HepG2 (cell line): Measurements from ENCODE around the gene CCDC196. TPM values are rescaled to one million over a fixed set of nuclear protein-coding genes. Genes with fewer than 3 reads are reported as not detected.
A peak's percentile ranks its signal among the peaks of the same experiment; 100 is the strongest.

Source experiments
- CTCF ChIP-seq: sonication (generic); formaldehyde crosslinking; IDR thresholded peaks from 2 replicates; pipeline ENCODE4 v1.5.0; 2020; ENCODE audit warnings: mild to moderate bottlenecking, missing genetic modification reagents, moderate library complexity
- ERF ChIP-seq: IDR thresholded peaks from 2 replicates; pipeline ENCODE4 v1.6.1; 2018; ENCODE audit warnings: missing biosample characterization, missing genetic modification reagents
- GMEB2 ChIP-seq: IDR thresholded peaks from 2 replicates; pipeline ENCODE4 v1.6.1; 2016; ENCODE audit warnings: missing biosample characterization, missing genetic modification reagents, low read depth
- GPN1 ChIP-seq: sonication (generic); formaldehyde crosslinking; IDR thresholded peaks from 2 replicates; pipeline ENCODE4 v1.5.1; 2020; ENCODE audit warnings: missing genetic modification reagents, borderline replicate concordance
- KAT8 ChIP-seq: IDR thresholded peaks from 2 replicates; pipeline ENCODE4 v1.6.1; 2016; ENCODE audit warnings: missing genetic modification reagents, missing compliant biosample characterization
- KDM4B ChIP-seq: sonication (generic); formaldehyde crosslinking; IDR thresholded peaks from 2 replicates; pipeline ENCODE4 v1.4.0; 2020; ENCODE audit warnings: missing genetic modification reagents
- MZF1 ChIP-seq: sonication (generic); formaldehyde crosslinking; IDR thresholded peaks from 2 replicates; pipeline ENCODE4 v1.8.1; 2023; ENCODE audit warnings: mild to moderate bottlenecking, missing genetic modification reagents, borderline replicate concordance
- NAIF1 ChIP-seq: sonication (generic); formaldehyde crosslinking; IDR thresholded peaks from 2 replicates; pipeline ENCODE4 v1.5.0; 2020; ENCODE audit warnings: mild to moderate bottlenecking, missing genetic modification reagents, borderline replicate concordance
- PAF1 ChIP-seq: IDR thresholded peaks from 2 replicates; pipeline ENCODE4 v1.6.1; 2016; ENCODE audit warnings: missing genetic modification reagents, missing compliant biosample characterization
- PAX8 ChIP-seq: sonication (generic); formaldehyde crosslinking; IDR thresholded peaks from 2 replicates; pipeline ENCODE4 v1.8.0; 2022; ENCODE audit warnings: mild to moderate bottlenecking, missing genetic modification reagents, borderline replicate concordance
- PHF21A ChIP-seq: sonication (generic); formaldehyde crosslinking; IDR thresholded peaks from 2 replicates; pipeline ENCODE4 v1.5.0; 2020; ENCODE audit warnings: mild to moderate bottlenecking, missing genetic modification reagents
- SATB2 ChIP-seq: sonication (generic); formaldehyde crosslinking; IDR thresholded peaks from 2 replicates; pipeline ENCODE4 v1.5.0; 2020; ENCODE audit warnings: missing genetic modification reagents
- SOX13 ChIP-seq, 3 experiments: fragments of 450-650 bp in 1 of 3; sonication (generic) in 1 of 3; formaldehyde crosslinking in 1 of 3; IDR thresholded peaks in 2 of 3; conservative IDR thresholded peaks in 1 of 3; 2 replicates each; pipeline versions ENCODE4 v1.5.0 to v1.6.1; 2016 to 2020; ENCODE audit warnings: antibody characterized with exemption in 1 of 3, mild to moderate bottlenecking in 1 of 3, missing compliant biosample characterization in 1 of 3, missing genetic modification reagents in 1 of 3, moderate library complexity in 1 of 3
- TBL1XR1 ChIP-seq: fragments of 150-350 bp; IDR thresholded peaks from 2 replicates; pipeline ENCODE4 v1.6.1; 2014; ENCODE audit warnings: borderline replicate concordance, low read length; ENCODE audit not compliant: partially characterized antibody
- TBX2 ChIP-seq: sonication (generic); formaldehyde crosslinking; IDR thresholded peaks from 2 replicates; pipeline ENCODE4 v1.5.0; 2020; ENCODE audit warnings: missing genetic modification reagents, mild to moderate bottlenecking, borderline replicate concordance
- ZBTB20 ChIP-seq: sonication (generic); formaldehyde crosslinking; IDR thresholded peaks from 2 replicates; pipeline ENCODE4 v1.8.1; 2023; ENCODE audit warnings: missing genetic modification reagents, low read depth, mild to moderate bottlenecking, borderline replicate concordance
- ZBTB25 ChIP-seq: IDR thresholded peaks from 2 replicates; pipeline ENCODE4 v1.6.1; 2018; ENCODE audit warnings: missing genetic modification reagents
- ZFP82 ChIP-seq: sonication (generic); formaldehyde crosslinking; IDR thresholded peaks from 2 replicates; pipeline ENCODE4 v1.5.1; 2020; ENCODE audit warnings: mild to moderate bottlenecking, missing genetic modification reagents, borderline replicate concordance
- ZNF251 ChIP-seq: sonication (generic); formaldehyde crosslinking; IDR thresholded peaks from 2 replicates; pipeline ENCODE4 v1.9.0; 2021; ENCODE audit warnings: mild to moderate bottlenecking, missing genetic modification reagents
- ZNF260 ChIP-seq: sonication (generic); formaldehyde crosslinking; IDR thresholded peaks from 2 replicates; pipeline ENCODE4 v1.4.0; 2020; ENCODE audit warnings: missing genetic modification reagents, low read depth, mild to moderate bottlenecking, borderline replicate concordance
- ZNF432 ChIP-seq: sonication (generic); formaldehyde crosslinking; IDR thresholded peaks from 2 replicates; pipeline ENCODE4 v1.5.0; 2020; ENCODE audit warnings: missing genetic modification reagents, mild to moderate bottlenecking, borderline replicate concordance
- ZNF510 ChIP-seq: sonication (generic); formaldehyde crosslinking; IDR thresholded peaks from 2 replicates; pipeline ENCODE4 v1.4.0; 2020; ENCODE audit warnings: low read depth, mild to moderate bottlenecking, missing genetic modification reagents
- ZNF713 ChIP-seq: sonication (generic); formaldehyde crosslinking; IDR thresholded peaks from 2 replicates; pipeline ENCODE4 v1.4.0; 2020; ENCODE audit warnings: mild to moderate bottlenecking, missing genetic modification reagents
- ZNF766 ChIP-seq: sonication (generic); formaldehyde crosslinking; IDR thresholded peaks from 2 replicates; pipeline ENCODE4 v1.5.0; 2020; ENCODE audit warnings: missing genetic modification reagents, borderline replicate concordance
- ZNF883 ChIP-seq: sonication (generic); formaldehyde crosslinking; IDR thresholded peaks from 2 replicates; pipeline ENCODE4 v1.5.1; 2020; ENCODE audit warnings: mild to moderate bottlenecking, missing genetic modification reagents; ENCODE audit errors: not compliant biosample characterization
- polyA plus RNA-seq, 8 experiments: library from polyadenylated mRNA; depleted of rRNA in 3 of 8; stranded (reverse) in 7 of 8; unstranded in 1 of 8; fragments of >200 nt; fragmentation: Illumina TruSeq in 4 of 8; extraction: Trizol in 4 of 8; gene quantifications; 2 replicates each; pipeline versions ENCODE4 v1.2.1 to v1.2.3, GENCODE V29; 2011 to 2016; ENCODE audit warnings: low read depth in 4 of 8, missing spikeins in 1 of 8, mixed read lengths in 1 of 8; ENCODE audit not compliant: insufficient read depth in 1 of 8
- total RNA-seq, 5 experiments: library from RNA; depleted of rRNA; stranded (reverse); fragments of >200 nt; fragmentation: Illumina TruSeq; extraction: Trizol; gene quantifications; 2 replicates each; pipeline ENCODE4 v1.2.3, GENCODE V29; 2016; ENCODE audit warnings: low read depth in 1 of 5

The CCDC196 gene
- total and polyA plus RNA-seq, 2 of the 13 experiments (the other 11 are each of a cell fraction or from before 2014, with no cell fraction given), result not detected

- TF ChIP-seq CTCF (CRISPR knock-in tag) (peak; percentile 52), KAT8 (CRISPR knock-in tag) (peak; percentile 47), ZNF766 (no peak; the same call in 1 of the 2 replicates), GPN1 (CRISPR knock-in tag) (no peak; the same call in 1 of the 2 replicates), MZF1 (CRISPR knock-in tag) (no peak), NAIF1 (no peak), SATB2 (CRISPR knock-in tag) (no peak), ERF (peak; percentile 90), TBX2 (CRISPR knock-in tag) (peak; percentile 97), PAF1 (CRISPR knock-in tag) (no peak), KDM4B (CRISPR knock-in tag) (peak; percentile 67; the same call in 1 of the 2 replicates), ZNF260 (CRISPR knock-in tag) (no peak), TBL1XR1 (no peak), ZNF510 (CRISPR knock-in tag) (no peak), ZNF251 (CRISPR knock-in tag) (no peak), PAX8 (no peak), ZNF883 (CRISPR knock-in tag) (peak; percentile 16), GMEB2 (peak; percentile 62; the same call in 1 of the 2 replicates), PHF21A (CRISPR knock-in tag) (peak; percentile 91), ZNF432 (no peak), ZNF713 (CRISPR knock-in tag) (no peak; the same call in 1 of the 2 replicates), ZBTB25 (CRISPR knock-in tag) (peak; percentile 65; the same call in 1 of the 2 replicates), ZBTB20 (CRISPR knock-in tag) (peak; percentile 61), ZFP82 (CRISPR knock-in tag) (peak; percentile 51; the same call in 1 of the 2 replicates), SOX13 (IDR thresholded peaks at IDR 0.05) (no peak), SOX13 (CRISPR knock-in tag; conservative IDR thresholded peaks at IDR 0.05 in 1 of 2, IDR thresholded peaks at IDR 0.05 in 1 of 2) (peak in 1 of 2 experiments; percentile 38; a peak in 2 of 4 replicates)
These were observed 21.8 kb downstream of the CCDC196 start, which contains the start of gene GPHN (continued) for GRCh38 chr14:66507722-66508546.
